Measurements from ENCODE around the gene NOD1. TPM values are rescaled to one million over a fixed set of nuclear protein-coding genes. Genes with fewer than 3 reads are reported as not detected.
A peak's percentile ranks its signal among the peaks of the same experiment; 100 is the strongest.

The NOD1 gene
- total and polyA plus RNA-seq, 2 of the 13 experiments (the other 11 are each of a cell fraction or from before 2014, with no cell fraction given) = 1.7 to 2.9 TPM

- TF ChIP-seq AGO2 (optimal IDR thresholded peaks at IDR 0.05; ENCODE audit: low read depth, low read length) (peak; percentile 21), POLR2A (IDR thresholded peaks at IDR 0.05; ENCODE audit: insufficient read depth in 1 of 2, low read depth in 2 of 2, low read length in 2 of 2) (peak; percentile 94 to 97), NCOA5 (CRISPR knock-in tag; IDR thresholded peaks at IDR 0.05) (no peak), ZNF329 (CRISPR knock-in tag; IDR thresholded peaks at IDR 0.05; ENCODE audit: low read depth) (no peak; the same call in 1 of the 2 replicates), ZNF614 (CRISPR knock-in tag; IDR thresholded peaks at IDR 0.05; ENCODE audit: borderline replicate concordance) (peak; percentile 51; the same call in 1 of the 2 replicates), PITX1 (CRISPR knock-in tag; IDR thresholded peaks at IDR 0.05) (no peak), ELF4 (CRISPR knock-in tag; IDR thresholded peaks at IDR 0.05; ENCODE audit: borderline replicate concordance) (0 out of 2 replicates have a peak, but pooled peaks have one; percentile 45), HMGXB3 (CRISPR knock-in tag; IDR thresholded peaks at IDR 0.05; ENCODE audit: borderline replicate concordance) (peak; percentile 98), PRDM10 (CRISPR knock-in tag; IDR thresholded peaks at IDR 0.05; ENCODE audit: low read depth) (no peak), FOXP4 (CRISPR knock-in tag; IDR thresholded peaks at IDR 0.05) (no peak), ZBTB20 (CRISPR knock-in tag; IDR thresholded peaks at IDR 0.05; ENCODE audit: borderline replicate concordance, low read depth) (peak; percentile 67; the same call in 1 of the 2 replicates), RAD21 (CRISPR knock-in tag; IDR thresholded peaks at IDR 0.05) (peak; percentile 17; the same call in 1 of the 2 replicates), ZEB1 (IDR thresholded peaks at IDR 0.05; ENCODE audit: insufficient replicate concordance, low read depth) (peak; percentile 46), NRL (CRISPR knock-in tag; IDR thresholded peaks at IDR 0.05; ENCODE audit: borderline replicate concordance) (peak; percentile 75; the same call in 1 of the 2 replicates), TFDP1 (CRISPR knock-in tag; IDR thresholded peaks at IDR 0.05; ENCODE audit: borderline replicate concordance) (peak; percentile 91)
Measured at GRCh38 chr7:30504301-30505173, 26.0 kb upstream of the NOD1 start, which contains the start of gene GGCT (continued).

Data from HepG2 (cell line).